Stimulated activated CD4-positive, alpha-beta T cell treated with anti-CD3 and anti-CD28 coated beads, TNF-alpha, amount 100 ng/mL, for 1 hour (primary cell): Measurements from ENCODE around the gene THUMPD3.
A peak's percentile ranks its signal among the peaks of the same experiment; 100 is the strongest.

Source experiments
- DNase-seq, 3 donors: peaks; one replicate each; pipeline ENCODE4 v3.0.0-alpha.2; 2020; ENCODE audit warnings: low read depth in 3 of 3, low spot score in 1 of 3

THUMPD3 gene, protein sequence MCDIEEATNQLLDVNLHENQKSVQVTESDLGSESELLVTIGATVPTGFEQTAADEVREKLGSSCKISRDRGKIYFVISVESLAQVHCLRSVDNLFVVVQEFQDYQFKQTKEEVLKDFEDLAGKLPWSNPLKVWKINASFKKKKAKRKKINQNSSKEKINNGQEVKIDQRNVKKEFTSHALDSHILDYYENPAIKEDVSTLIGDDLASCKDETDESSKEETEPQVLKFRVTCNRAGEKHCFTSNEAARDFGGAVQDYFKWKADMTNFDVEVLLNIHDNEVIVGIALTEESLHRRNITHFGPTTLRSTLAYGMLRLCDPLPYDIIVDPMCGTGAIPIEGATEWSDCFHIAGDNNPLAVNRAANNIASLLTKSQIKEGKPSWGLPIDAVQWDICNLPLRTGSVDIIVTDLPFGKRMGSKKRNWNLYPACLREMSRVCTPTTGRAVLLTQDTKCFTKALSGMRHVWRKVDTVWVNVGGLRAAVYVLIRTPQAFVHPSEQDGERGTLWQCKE

GRCh38 chr3:9362731-9363530 lies at the start of gene THUMPD3:
THUMPD3 (plus strand) TSS chr3:9363054; CDS start chr3:9365069, 2,015 bp downstream.
- peak; percentile 73 to 88 (median 76) for DNase-seq

GRCh38 chr3:9314796-9315195 lies 48.1 kb upstream of the THUMPD3 start:
- no peak for DNase-seq

DNA sequence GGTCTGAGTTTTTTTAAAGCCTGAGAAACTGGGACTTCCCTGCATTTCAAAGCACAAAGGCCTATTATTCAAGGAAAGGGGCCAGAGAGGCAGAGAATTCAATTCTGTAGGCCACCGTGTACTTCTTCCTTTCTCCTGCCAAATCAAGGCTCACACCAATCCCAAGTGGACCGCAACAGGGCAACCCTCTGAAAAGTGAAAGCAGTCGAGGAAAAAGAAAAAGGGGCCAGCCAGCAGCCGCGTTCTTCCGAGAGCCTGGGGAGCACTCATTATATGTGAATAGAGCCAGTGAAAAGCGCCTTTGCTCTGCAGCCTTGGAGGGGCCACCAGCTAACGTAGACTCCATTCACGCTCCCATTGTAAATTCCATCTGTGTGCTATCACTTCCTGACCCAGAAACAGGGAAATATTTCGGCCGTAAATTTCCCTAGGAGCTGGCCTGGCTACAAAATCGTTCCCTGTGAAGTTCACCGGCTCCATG lies 45.9 kb upstream of the THUMPD3 start:
- DNase-seq, result no peak

- DNase-seq, result no peak
These were observed 40.1 kb upstream of the THUMPD3 start for GRCh38 chr3:9322780-9323179.

DNA sequence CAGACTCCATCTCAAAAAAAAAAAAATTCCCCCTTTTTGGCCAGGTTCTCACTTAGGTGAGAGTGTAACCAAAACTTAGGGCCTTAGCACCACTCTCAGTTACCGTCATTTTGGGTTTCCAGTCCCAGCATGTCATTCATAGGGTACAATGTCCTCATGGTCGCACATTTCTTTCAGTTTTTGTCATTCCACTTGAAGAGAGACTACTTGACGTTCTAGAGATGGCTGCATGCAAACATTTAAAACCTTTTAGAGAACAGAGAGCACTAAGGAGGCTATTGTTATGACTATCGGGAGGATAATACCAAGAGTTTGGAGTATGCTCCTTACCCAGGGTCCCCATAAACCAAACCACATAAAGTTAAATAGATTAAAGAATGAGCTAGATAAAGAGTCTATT lies 37.9 kb upstream of the THUMPD3 start:
- DNase-seq, result no peak

DNA sequence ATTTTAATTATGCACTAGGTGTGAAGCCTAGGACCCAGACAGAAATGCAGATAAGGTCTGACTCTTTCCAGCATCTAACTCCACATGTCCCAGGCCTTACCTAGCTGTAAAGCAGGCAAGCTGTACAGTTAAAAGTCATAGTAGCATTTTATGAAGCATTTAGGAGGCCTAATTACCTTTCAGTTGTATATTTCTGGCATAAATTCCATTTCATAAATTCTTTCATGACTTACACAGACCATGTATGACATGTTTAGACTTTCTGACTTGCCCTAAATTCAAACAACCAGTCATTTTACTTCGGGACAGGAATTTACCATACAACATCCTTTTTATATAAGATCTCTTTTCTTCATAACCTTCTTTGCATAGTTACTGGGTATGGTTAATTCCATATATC lies 35.3 kb upstream of the THUMPD3 start:
- DNase-seq, result no peak

DNA sequence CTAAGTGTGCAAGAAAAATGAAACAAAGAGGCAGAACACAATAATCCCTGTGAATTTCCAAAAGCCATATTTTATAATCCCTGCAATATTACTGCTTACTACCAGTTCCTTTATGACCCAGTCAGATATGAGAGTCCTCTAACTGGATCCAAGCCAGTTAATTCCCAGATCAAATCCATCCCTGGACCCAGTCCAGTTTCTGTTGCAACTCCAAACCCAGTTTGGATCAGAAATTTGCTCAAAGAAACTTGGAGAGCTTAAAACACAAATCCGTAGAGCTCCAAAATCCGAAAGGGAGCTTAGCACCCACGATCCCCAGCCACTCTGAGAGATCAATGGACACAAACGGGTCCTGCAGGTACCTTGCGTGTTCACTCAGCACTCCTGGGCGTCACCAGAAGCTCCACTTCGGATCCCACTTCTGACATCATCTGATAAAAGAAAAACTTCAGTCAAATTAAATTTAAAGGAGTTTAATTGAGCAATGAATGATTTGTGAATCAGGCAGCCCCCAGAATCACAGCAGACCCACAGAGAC lies 32.6 kb upstream of the THUMPD3 start:
- DNase-seq, result no peak

- DNase-seq, result no peak
These were observed 31.7 kb upstream of the THUMPD3 start for GRCh38 chr3:9331171-9331570.

GRCh38 chr3:9332250-9333030 lies 30.4 kb upstream of the THUMPD3 start:
- DNase-seq, result no peak

GRCh38 chr3:9339761-9340471 lies 22.9 kb upstream of the THUMPD3 start:
- no peak for DNase-seq

GRCh38 chr3:9340472-9340902 lies 22.4 kb upstream of the THUMPD3 start:
- no peak for DNase-seq

DNA sequence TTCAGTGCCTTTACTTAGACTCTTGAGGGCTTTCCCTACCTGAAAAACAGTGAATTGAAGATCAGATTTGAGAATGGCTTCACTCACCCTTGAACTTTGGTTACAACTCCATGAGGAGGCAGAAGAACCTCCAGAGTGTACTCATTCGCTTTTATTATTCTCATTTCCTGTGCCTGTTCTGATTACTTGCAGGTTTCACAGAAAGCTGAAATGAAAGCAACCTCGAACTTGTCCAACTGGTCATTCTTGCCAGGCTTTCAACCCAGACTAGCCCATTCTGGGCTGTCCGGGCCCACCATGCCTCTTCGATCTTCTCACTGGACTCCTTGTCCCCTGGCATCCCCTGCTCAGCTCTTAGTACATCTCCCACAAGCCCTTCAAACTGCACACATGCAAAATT lies 20.2 kb upstream of the THUMPD3 start:
- DNase-seq, result no peak

GRCh38 chr3:9343115-9343514 lies 19.7 kb upstream of the THUMPD3 start:
- no peak for DNase-seq

DNA sequence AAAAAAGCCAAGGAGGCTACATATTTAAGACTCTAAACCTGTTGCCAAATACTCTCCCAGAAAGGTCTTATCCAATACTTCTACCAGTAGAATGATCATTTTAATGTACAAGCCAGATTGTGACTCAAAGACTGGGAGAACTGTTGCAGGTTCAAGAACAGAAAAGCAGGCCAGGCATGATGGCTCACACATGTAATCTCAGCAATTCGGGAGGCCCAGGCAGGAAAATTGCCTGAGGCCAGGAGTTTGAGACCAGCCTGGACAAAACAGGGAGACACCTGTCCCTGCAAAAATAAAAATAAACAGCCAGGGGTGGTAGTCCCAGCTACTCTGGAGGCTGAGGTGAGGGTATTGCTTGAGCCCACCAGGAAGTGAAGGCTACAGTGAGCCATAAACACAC lies 17.8 kb upstream of the THUMPD3 start:
- DNase-seq, result no peak

- no peak for DNase-seq
These were observed 16.7 kb upstream of the THUMPD3 start for GRCh38 chr3:9346141-9346540.

- DNase-seq, result no peak
These were observed 15.8 kb upstream of the THUMPD3 start for GRCh38 chr3:9347081-9347480.

DNA sequence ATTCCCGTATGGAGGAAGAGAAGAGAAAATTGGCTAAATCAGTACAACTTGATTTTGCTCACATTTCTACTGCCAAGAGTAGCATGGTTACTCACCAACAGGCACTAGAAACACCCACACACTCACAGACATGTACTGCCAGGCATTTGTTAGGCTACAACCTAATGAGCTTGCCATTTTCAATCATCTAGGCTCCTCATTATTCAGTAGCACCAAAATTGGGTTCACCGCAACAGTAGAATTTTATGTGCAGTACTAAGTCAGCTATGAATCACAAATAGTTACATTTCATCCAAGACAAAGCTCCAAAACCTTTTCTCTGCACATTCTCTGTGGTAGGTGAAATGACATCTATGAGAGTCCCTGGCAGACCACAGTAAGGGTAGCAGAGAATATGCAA lies 15.0 kb upstream of the THUMPD3 start:
- DNase-seq, result no peak

DNA sequence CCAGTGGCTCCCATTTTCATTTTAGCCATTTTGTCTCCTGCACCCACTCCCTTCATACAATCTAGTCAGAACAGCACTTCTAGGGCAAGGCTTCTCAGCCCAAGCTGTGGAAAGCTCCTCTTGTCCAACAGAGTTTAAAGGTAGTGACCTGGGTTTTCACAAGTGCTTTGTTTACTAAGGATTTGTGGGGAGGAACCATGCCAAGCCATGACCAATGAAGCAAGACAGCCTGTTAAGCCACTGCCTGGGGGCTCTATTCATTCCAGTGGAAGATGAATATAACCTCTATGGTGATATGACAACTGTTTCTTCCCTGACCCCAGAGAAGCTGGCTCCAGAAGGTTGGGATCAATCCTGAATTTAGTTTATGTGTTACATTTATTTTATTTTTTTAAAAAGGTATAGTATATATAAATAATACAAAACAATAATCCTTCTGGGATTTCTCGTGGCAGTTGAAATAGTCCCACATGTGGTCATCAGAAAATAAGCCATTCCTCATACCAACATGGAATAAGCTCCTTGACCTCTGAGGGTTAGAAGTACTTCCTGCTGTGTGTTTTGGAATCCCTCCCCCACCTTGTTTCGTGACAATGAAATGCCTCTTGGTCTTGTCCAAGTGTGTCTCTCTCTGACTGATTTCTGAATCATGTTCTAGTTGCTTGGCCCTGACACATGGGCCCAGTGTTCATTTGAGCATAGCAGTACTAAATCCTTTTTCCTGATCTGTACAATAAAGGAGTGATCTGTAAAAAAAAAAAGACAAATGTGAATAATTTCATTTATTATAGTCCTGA lies 13.3 kb upstream of the THUMPD3 start:
- no peak for DNase-seq

DNA sequence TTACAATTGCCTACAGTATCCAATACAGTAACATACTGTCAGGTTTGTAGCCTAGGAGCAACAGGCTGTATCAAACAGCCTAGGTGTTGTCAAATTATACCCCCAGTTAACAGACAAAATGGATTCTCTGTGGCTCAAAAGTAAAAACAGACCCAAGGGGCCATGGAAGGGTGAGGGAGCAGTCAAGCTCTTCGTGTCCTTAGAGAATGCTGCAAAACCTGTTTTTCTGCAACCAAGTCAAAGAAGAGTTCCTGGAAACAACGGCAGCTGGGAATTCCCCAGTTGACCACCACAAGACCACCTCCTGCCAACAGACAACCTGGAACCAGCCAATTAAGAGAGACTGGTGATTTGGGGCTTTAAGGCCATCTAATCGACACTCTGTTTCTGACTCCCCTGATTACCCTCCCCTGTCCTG lies 11.1 kb upstream of the THUMPD3 start:
- no peak for DNase-seq
